GM23248 (cell line): ENCODE measurements around the gene PIRT.

Source experiments
- EZH2 ChIP-seq: fragments of 200-600 bp; sonication (generic); IDR thresholded peaks from 2 replicates; pipeline ENCODE4 v1.6.1; 2018; ENCODE audit warnings: antibody characterized with exemption, mild to moderate bottlenecking; ENCODE audit not compliant: insufficient read depth, poor library complexity, severe bottlenecking
- EZH2phosphoT487 ChIP-seq: fragments of 200-600 bp; sonication (generic); IDR thresholded peaks from 2 replicates; pipeline ENCODE4 v1.6.1; 2018; ENCODE audit warnings: antibody characterized with exemption, moderate library complexity, mild to moderate bottlenecking, low read depth; ENCODE audit not compliant: insufficient read depth

DNA sequence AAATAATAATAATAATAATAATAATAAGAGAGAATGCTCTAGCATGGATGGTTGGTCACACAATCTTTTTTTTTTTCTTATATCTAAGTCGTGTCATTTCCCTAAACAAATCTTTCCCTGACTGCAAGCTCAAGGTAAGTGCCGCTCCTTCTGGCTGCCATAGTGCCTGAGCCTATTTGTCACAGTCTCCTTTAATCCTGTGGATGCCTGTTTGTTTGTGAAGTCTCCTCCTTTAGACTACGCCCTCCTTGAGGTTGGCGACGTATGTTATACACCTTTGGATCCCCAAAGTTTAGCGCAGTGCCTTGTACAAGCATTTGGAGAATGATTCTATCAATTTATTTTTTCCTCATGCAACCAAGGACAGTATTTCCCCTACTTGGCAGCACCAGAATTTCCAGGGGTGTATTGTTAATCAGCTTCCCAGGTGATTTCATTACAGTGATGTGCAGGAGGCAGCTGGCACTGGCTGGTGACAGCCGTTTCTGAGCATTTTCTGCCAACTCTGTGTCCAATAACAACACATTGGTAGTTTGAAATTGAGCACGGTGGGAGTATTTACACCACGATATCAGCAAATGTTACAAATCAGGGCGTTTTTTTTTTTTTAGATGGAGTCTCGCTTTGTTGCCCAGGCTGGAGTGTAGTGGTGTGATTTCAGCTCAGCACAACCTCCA, 60.6 kb downstream of the PIRT start:
- TF ChIP-seq EZH2: no peak
- no peak for TF ChIP-seq EZH2phosphoT487
